Right forelimb (tissue), 1 donor: ENCODE data around the gene CD300H.
"Not testable (repeated sequence)": the region's sequence is repeated elsewhere in the genome, so short reads cannot be mapped to it uniquely, and the experiment has no call there.

ENCODE experiments used
- DNase-seq: peaks from one replicate; pipeline ENCODE4 v3.0.0-alpha.2; 2018

Gene CD300H

GRCh38 chr17:74584292-74585060 is 17.2 kb upstream of the CD300H start:
- DNase-seq, result no peak

DNA sequence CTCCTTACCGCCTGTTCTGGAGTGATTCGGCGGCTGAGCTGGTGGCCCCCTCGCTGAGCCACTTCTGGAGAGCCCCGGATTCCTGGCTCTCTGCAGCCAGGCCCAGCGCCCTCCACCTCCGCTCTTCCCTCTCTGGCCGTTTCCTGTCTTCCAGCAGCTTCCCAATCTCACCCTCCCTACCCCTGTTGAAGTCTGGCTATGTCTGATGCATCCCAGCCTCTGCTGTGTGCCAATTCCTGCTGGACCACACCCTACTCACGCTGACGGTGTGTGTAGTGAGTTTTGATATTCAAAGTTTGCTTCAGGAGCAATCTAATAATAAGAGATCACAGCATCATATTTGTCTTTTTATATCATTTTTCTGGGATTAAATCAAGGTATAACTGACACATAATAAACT is 15.3 kb upstream of the CD300H start:
- DNase-seq, result no peak

DNA sequence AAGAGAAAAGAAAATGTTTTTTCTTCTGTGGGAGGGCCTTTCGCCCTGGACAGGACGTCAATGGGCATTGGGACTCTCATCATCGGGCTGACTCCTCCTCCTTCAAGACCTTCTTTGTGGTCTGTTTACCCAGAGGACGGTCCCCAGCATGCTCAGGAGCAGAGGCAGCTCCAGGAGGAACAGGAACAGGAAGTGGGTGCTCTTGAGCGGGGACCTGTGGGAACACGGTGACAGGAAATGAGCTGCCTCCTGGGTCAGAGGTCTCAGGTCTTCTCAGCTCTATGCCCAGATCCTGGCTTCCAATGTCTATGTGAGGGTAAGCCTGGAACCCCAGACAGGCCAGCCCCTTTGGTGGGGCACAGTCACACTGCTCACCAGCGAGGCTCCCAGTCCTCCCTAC is 12.6 kb upstream of the CD300H start:
- DNase-seq, result no peak

GRCh38 chr17:74578979-74579378 is 11.7 kb upstream of the CD300H start:
- no peak for DNase-seq

GRCh38 chr17:74574489-74575142 is 7.3 kb upstream of the CD300H start:
- DNase-seq, result no peak

DNA sequence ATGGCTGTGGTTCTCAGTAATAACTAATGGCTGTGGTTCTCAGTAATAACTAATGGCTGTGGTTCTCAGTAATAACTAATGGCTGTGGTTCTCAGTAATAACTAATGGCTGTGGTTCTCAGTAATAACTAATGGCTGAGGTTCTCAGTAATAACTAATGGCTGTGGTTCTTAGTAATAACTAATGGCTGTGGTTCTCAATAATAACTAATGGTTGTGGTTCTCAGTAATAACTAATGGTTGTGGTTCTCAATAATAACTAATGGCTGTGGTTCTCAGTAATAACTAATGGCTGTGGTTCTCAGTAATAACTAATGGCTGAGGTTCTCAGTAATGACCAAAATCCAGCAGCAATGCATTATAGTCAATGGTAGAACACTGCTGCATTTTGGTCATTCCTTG is 6.3 kb upstream of the CD300H start:
- DNase-seq, result not testable (repeated sequence)

DNA sequence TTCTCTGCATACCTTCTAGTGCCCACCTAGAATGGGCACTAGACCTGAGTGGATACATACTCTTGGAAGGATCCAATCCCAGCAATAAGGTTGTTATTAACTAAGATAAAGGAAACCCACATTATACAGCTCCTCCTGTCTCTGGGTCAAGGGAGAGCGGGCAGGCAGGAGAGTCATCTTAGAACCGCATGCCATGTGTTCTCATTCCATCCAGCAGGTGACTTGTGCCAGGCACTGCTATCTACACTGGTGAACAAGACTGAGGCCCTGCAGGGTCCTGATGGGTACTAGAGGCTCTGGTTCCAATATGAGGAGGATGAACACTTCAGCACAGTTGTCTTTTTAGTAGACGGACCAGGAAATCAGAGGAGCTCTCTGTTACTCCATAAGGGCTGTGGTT is 5.9 kb upstream of the CD300H start:
- no peak for DNase-seq

DNA sequence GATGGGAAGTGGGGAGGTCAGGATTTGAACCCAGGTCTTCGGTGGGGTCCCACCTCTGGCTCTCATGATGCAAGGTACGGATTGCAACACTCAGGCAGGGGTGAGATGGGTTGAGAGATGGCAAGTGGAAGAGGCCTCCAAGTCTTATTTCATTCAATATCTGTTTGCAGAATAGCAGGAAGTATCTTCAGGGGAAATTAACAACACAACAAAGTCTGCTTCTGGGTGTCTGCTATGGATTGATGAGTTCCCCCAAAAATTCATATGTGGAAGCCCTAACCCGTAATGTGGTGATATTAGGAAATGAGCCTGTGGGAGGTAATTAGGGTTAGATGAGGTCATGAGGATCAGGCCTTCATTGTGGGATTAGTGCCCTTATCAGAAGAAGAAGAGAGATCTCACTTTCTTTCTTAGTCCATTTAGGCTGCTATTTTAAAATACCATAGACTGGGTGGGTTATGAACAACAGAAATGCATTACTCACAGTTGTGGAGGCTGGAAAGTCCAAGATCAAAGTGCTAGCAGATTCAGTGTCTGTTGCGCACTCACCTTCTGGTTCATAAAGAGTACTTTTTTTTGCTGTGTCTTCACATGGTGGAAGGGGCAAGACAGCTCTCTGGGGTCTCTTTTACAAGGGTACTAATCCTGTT is 4.4 kb upstream of the CD300H start:
- DNase-seq, result no peak

- no peak for DNase-seq
These were observed 2.0 kb upstream of the CD300H start for GRCh38 chr17:74569020-74570003.

DNA sequence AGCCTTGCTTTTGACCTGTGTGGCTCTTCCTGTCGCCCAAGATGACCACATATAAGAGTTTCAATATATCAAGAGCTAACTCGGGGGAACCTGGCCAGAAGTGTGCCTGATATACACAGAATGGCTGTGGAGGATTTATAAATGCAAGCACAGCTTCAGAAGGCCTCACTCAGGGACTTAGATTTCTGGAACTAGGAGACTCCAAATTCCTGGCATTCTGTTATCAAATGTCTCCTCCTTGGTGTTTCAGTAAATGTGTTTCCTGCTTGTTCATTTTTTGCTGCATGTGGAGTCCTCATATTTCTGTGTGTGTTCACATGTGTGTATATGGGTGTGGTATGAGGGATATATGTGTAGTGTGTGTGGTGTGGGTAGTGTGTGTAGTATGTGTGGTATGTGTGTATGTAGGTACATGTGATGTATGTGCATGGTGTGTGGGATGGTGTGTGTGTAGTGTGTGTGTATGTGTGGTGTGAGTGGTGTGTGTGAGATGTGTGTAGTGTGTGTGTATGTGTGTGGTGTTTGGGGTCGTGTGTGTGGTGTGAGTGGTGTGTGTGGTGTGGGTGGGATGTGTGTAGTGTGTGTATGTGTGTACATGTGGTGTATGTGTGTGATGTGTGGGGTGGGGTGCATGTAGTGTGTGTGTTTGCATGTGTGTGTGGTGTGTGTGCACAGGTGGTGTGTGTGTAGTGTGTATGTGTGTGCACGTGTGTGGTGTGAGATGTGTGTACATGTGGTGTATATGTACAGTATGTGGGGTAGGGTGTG is 981 bp upstream of the CD300H start:
- no peak for DNase-seq

DNA sequence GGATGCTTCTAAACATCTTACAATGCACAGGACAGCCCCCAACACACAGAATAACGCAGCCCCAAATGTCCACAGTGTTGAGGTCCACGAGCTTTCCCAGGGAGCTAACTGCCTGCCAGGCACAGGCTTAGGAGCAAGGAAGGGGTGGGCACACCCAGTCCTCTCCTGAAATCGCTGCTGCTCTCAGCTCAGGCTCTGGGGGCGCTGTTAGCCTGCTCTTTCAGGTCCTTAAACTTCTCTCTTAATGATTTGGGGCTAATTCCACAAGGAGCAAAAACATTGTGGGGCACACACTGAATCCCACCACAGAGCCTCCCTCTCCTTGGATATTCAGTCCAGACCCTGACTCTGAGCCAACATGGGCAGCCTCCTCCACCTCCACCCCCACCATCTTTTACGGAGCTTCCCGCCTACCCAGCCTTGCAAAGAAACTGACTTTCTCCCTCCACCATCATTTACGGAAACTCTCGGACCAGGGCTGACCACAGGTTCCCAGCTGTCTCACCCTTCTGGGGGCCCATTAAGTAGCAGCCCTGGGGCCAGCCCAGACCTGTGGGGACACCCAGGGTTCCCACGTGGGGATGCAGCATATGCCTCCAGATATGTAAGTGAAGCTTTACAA is 1.1 kb downstream of the CD300H start:
- no peak for DNase-seq

DNA sequence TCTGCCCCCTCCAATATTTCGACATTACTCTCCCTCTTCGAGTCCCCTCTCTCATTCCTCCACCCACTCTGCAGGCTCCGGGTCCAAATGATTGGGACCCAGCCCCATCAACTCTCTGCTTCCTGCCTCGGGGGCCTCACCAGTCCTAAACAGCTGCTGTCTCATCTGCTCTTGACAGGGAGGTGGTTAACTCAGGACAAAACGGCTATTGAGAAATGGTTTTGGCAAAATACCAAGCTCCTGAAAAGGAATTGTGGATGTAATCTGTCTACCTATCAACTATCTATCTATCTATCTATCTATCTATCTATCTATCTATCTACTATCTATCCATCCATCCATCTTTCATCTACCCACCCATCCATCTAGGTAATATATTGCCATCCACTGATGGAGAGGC is 2.2 kb downstream of the CD300H start:
- DNase-seq, result no peak

GRCh38 chr17:74563358-74563757 is 4.0 kb downstream of the CD300H start:
- DNase-seq, result no peak

DNA sequence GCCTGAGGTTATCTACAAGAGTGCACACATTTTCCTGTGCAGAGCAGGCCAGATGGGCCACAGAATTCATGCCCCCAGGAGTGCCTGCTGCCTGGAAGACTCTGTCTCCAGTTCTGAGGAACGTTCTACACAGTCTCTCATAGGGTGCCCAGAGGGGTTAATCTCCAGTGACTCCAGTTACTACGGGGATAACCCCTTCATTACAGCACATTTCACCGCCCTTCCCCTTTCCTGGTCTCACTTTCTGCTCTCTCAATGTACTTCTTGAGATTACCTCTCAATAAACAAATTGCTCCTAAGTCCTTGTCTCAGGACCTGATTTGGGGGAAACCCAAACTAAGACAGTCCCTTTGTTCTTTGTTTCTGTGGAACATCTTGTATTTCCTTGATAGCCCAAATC is 5.7 kb downstream of the CD300H start:
- DNase-seq, result no peak

GRCh38 chr17:74558882-74559519 is 8.3 kb downstream of the CD300H start:
- DNase-seq, result no peak

DNA sequence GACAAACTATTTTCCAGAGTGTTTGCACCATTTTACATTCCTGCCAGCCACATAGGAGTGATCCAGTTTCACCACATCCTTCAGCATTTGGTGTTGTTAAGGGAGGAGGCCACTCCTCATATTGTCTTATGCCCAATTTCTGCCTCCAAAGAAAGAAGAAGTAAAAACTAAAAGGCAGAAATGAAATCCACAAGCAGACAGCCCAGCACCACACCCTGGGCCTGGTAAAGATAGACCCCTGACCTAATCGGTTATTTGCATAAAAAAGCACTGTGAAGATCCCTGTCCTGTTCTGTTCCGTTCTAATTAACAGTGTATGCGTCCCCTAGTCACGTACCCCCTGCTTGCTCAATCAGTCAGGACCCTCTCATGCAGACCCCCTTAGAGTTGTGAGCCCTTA is 8.9 kb downstream of the CD300H start:
- not testable (repeated sequence) for DNase-seq

DNA sequence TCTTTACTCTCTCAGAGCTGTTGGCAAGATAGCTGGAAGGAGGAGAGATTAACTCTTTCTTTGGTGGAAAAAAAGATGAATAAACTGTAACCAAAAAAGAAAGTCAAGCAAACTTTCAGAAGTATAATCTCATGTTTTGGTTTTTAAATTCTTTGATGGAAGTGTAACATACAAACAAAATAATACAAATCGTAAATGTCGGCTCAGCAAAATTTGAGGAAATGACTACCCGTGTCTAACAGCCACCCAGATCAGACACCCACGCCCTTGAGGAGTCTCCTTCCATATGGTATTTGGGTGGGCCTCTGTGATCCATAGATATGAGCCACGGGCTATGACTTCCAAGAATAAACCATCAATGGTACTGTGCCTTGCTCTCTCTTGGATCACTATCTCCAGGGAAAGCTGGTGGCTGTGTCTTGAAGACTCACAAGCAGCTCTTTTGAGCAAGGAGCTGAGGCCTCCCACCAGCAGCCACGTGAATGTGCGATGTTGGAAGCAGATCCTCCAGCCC is 11.8 kb downstream of the CD300H start:
- no peak for DNase-seq

DNA sequence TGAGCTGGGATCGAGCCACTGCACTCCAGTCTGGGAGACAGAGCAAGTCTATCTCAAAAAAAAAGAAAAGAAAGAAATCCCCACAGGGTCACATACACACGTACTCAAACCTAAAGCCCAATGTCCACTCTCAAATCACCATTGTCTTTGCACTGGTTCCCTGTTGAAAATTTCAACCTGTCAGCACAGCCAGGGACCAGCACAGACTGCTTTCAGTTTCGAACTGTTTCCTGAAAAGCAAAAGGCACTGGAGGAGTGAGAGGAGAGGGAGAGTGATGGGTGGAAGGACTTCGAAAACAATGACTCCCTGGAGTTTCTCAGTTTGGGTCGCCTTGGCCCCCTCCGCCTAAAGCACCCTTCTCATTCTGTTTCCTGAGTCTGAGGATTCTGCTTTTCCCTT is 12.4 kb downstream of the CD300H start:
- no peak for DNase-seq

DNA sequence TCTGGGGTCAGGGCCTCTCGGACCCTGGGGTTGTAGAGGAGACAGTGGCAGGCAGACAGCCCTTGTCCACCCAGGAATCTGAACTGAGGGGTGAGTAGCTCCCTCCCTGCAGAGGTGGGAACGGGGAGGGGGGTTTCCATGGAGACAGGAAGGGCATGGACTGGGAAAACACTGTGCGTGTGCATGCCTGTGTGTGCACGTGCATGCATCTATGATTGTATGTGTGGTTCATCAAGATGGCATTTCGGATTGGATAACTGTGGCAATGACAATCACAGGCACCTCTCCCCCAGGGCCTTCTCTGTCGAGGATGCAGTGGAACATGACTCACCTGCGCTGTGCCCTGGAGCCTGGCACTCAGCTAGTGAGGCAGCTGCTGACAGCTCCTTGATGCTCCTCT is 15.3 kb downstream of the CD300H start:
- DNase-seq, result no peak

DNA sequence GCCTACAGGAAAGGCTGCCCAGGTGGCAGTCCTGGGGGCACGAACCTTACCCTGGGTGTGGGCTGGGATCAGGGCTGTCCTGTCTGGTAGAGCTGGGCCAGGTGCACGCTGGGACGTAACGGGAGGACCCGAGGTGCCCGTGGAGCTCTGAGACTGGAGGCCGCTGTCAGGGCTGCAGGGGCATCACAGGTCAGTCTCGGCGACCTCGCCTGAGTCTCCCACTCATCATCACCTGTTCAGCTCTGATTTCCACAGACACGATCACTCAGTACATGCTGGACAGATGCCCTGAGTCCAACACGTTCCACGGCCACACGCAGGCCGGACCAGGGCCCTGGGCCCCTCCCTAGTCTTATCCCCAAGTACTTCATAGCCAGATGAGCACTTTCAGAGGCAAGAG is 16.7 kb downstream of the CD300H start:
- no peak for DNase-seq

DNA sequence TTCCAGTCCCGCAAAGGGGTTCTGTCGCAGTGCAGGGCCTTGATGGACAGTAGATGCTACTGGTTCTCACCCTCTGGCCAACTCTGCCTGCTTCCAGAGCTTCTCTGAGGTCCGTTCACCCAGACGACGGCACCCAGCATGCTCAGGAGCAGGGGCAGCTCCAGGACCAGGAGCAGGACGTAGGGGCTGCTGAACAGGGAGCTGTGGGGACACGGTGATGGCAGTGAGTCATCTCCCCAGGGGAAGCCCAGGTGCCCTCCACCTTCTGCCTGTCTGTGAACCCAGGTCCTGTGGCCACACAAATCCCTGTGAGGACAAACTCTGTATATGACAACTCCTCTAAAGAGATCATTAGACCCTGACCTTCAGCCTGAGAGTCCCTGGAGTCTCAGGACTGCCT is 18.0 kb downstream of the CD300H start:
- no peak for DNase-seq
